ENCODE results near the gene S100A9.

DNA sequence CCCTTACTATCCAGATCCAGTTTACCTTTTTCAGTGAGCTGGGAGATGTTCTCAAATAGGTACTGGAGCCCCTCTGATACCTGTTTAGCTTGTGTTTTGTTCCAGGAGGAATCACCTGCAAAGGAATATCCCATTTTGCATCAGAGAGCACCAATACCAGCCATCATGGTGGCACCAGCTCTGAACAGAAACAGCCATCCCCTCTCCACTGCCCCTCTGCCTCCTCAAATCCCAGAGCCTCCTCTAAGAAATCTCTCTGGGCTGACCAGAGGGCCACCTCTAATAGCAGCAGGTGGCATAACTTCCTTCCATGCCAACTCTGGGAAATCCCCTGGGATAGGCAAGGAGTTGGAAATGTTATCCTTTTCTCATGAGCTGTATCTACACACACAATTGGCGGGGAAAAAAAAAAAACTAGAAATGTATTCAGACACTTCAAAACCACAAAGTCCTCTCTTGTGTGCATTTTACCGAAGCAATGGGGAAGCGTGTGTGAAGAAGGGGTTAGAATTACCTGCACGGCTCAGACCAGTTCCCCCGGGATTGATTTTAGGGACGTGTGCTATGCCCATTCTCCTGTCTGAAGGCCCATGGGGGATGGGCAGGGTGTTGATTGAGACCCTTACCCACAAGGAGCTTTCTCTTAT lies 11.5 kb upstream of the S100A9 start:
- TF ChIP-seq POLR2AphosphoS5 (IDR thresholded peaks at IDR 0.05) (no peak), POLR2A (IDR thresholded peaks at IDR 0.05) (no peak)
- TF ChIP-seq, protein P1, sequence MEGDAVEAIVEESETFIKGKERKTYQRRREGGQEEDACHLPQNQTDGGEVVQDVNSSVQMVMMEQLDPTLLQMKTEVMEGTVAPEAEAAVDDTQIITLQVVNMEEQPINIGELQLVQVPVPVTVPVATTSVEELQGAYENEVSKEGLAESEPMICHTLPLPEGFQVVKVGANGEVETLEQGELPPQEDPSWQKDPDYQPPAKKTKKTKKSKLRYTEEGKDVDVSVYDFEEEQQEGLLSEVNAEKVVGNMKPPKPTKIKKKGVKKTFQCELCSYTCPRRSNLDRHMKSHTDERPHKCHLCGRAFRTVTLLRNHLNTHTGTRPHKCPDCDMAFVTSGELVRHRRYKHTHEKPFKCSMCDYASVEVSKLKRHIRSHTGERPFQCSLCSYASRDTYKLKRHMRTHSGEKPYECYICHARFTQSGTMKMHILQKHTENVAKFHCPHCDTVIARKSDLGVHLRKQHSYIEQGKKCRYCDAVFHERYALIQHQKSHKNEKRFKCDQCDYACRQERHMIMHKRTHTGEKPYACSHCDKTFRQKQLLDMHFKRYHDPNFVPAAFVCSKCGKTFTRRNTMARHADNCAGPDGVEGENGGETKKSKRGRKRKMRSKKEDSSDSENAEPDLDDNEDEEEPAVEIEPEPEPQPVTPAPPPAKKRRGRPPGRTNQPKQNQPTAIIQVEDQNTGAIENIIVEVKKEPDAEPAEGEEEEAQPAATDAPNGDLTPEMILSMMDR (IDR thresholded peaks at IDR 0.05 in 8 of 11, conservative IDR thresholded peaks at IDR 0.05 in 3 of 11): no peak
